Bronchial epithelial cell (primary cell): ENCODE measurements around the gene RTN4RL1. TPM values are rescaled to one million over a fixed set of nuclear protein-coding genes. Genes with fewer than 3 reads are reported as not detected.
A peak's percentile ranks its signal among the peaks of the same experiment; 100 is the strongest.

Experiments
- DNase-seq: peaks from one replicate; pipeline ENCODE4 v3.0.0-alpha.2; 2010; ENCODE audit warnings: low read depth
- FAIRE-seq: peaks from 2 replicates; lab custom pipeline; 2011; peaks lifted over from hg19 to GRCh38; lab: Jason Lieb, UNC
- H3K27me3 ChIP-seq: 2 replicates; pipeline ENCODE4 v1.5.1; 2011; ENCODE audit warnings: low read length; ENCODE audit not compliant: control insufficient read depth, insufficient read depth
- H3K36me3 ChIP-seq: 2 replicates; pipeline ENCODE4 v1.5.1; 2011; ENCODE audit warnings: low read length; ENCODE audit not compliant: control insufficient read depth, insufficient read depth
- H3K4me3 ChIP-seq: 2 replicates; pipeline ENCODE4 v1.5.1; 2011; ENCODE audit warnings: mild to moderate bottlenecking, low read depth, low read length, control low read depth
- total RNA-seq: library from RNA; depleted of rRNA; stranded (reverse); fragments of >200 nt; gene quantifications from 2 replicates; pipeline ENCODE4 v1.2.1, GENCODE V29; 2014
- TF ChIP-seq, protein P1 (sequence below): IDR thresholded peaks from 2 replicates; pipeline ENCODE4 v1.5.1; 2011; ENCODE audit warnings: mild to moderate bottlenecking, moderate library complexity, low read length, control low read depth, inconsistent platforms; ENCODE audit not compliant: insufficient read depth, severe bottlenecking

The RTN4RL1 gene
- total RNA-seq, 1 donor from 2014 or later, result 0.26 TPM

DNA sequence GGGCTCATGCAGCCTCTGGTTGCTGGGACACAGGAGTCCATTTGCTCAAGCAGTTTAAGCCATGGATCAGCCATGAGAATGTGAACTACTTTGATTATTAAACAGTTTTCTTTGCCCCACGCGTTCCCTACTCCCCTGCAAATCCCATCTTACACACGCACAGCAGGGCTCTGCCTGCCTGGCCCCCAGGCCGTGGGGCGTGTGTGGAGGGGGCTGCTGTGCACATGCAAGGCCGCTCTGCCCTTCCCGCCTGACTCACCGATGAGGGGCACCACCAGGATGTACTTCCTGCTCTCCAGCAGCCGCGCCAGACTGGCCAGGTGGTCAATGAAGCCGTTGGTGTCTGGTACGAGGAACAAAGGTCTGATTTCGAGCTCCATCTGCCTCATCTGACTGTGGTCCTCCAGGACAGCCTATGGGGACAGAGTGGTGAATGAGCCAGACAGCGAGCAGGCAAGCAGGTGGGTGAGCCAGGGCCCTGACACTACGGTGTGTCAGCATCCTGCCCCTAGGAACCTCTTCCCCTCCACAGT lies 43.5 kb upstream of the RTN4RL1 start:
- TF ChIP-seq, protein P1, sequence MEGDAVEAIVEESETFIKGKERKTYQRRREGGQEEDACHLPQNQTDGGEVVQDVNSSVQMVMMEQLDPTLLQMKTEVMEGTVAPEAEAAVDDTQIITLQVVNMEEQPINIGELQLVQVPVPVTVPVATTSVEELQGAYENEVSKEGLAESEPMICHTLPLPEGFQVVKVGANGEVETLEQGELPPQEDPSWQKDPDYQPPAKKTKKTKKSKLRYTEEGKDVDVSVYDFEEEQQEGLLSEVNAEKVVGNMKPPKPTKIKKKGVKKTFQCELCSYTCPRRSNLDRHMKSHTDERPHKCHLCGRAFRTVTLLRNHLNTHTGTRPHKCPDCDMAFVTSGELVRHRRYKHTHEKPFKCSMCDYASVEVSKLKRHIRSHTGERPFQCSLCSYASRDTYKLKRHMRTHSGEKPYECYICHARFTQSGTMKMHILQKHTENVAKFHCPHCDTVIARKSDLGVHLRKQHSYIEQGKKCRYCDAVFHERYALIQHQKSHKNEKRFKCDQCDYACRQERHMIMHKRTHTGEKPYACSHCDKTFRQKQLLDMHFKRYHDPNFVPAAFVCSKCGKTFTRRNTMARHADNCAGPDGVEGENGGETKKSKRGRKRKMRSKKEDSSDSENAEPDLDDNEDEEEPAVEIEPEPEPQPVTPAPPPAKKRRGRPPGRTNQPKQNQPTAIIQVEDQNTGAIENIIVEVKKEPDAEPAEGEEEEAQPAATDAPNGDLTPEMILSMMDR, result no peak
- FAIRE-seq, result no peak
- no peak overlapping the region for H3K4me3 ChIP-seq
- H3K36me3 ChIP-seq, result peaks cover 18% of the 10 kb centered on the region
- no peaks in the 10 kb centered on the region for H3K27me3 ChIP-seq
- DNase-seq, result peak; percentile 61

DNA sequence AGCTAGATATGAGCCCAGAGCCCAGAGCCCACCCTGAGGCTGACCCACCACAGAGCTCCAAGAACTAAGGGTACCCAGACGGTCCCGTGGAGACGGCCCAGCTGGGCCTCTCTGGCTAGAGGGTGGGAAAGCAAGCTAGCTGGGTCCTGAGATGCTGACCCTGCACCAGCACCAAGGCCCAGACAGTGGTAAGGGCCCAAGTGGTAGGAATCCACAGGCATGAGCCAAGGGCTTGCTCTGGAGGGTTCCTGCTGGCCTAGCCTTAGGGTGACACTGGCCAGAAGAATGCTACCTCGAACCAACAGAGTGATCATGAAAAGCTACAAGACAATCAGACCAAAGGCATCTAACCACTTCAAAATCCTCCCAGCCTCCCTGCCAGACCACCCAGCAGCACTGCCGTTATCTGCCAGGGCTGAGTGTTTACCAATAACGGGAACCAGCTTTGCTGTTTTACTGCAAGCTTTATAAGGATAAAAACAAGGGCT lies 42.9 kb upstream of the RTN4RL1 start:
- no peaks in the 10 kb centered on the region for H3K27me3 ChIP-seq
- no peak overlapping the region for H3K4me3 ChIP-seq
- FAIRE-seq (peak; percentile 32), DNase-seq (no peak)
- TF ChIP-seq, protein P1, result no peak
- H3K36me3 ChIP-seq, result peaks cover 18% of the 10 kb centered on the region

DNA sequence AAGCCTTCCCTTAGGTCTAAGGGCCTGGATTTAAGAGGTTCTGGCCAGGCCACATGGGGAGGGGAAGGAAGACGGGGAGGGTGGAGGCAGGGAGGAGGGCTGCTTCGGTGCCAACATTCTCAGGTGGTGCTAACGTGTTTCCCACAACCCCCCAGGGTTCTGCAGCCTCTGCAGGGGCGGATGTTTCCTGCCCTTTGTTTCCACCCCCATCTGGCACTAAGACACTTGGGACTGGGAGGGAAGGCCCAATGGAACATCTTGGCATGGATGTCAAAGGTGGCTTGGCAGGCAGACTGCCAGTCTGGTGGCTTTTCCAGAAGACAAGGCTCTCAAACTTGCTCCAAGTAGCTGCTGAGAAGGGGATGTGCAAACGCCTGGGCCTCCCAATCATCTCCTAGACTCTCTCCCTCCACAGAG lies 42.5 kb upstream of the RTN4RL1 start:
- Histone ChIP-seq H3K4me3 (no peak overlapping the region), H3K27me3 (no peaks in the 10 kb centered on the region), H3K36me3 (peaks cover 22% of the 10 kb centered on the region)
- TF ChIP-seq, protein P1, result no peak
- DNase-seq (no peak), FAIRE-seq (peak; percentile 43)

DNA sequence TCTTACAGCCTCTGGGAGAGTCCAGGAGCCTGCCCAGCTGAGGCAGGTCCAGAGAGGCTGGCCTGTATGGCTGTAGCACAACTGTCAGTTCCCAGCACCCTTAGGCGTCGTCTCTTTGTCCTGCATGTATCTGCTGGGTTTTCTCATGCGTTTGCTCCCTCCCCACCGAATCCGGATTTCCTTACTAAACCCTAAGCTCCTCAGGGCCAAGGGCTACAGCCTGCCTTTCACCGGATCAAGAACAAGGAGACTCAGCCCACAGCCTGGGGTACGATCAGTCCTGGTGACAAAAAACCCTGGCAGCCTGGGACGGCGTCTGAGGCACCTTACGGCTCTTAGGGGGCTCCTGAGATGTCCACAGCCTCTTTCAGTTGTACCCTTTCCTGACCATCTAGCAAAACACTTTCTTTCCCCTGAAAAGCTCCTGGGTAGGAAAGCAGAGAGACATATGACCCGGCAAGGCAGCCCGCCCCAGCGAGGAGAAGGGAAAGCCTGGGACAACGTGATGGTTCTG lies 42.0 kb upstream of the RTN4RL1 start:
- TF ChIP-seq, protein P1, result no peak
- peaks cover 21% of the 10 kb centered on the region for H3K36me3 ChIP-seq
- no peak overlapping the region for H3K4me3 ChIP-seq
- H3K27me3 ChIP-seq, result no peaks in the 10 kb centered on the region
- FAIRE-seq (no peak), DNase-seq (no peak)

DNA sequence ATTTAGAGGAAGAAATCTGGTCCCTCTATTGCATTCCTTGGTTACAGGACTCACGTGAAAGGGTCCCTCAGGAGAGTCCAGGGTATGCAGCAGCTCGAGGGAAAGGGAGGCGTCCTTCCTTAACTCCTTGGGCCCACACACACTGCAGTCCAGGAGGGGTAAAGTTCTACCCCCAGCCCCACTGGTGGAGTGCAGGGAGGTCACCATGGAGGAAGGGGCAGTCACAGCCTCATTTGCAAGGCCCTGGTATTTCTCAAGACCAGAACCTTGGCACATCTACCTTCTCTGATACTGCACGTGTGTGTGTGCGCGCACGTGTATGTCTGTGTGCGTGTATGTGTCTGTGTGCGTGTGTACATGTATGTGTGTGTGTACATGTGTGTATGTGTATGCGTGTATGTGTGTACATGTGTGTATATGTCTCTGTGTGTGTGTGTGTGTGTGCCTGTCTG lies 40.8 kb upstream of the RTN4RL1 start:
- Histone ChIP-seq H3K36me3 (peaks cover 23% of the 10 kb centered on the region), H3K27me3 (no peaks in the 10 kb centered on the region), H3K4me3 (no peak overlapping the region)
- FAIRE-seq (peak; percentile 96), DNase-seq (no peak)
- TF ChIP-seq, protein P1, result no peak
